GM19395 (cell line): ENCODE data around the gene STXBP6.

Experiments
- ATAC-seq: cut with Tn5 transposase; IDR thresholded peaks from one replicate; pipeline ENCODE4 v1.9.1; 2021; ENCODE audit warnings: mild to moderate bottlenecking, moderate library complexity; ENCODE audit not compliant: unreplicated experiment

The STXBP6 gene

DNA sequence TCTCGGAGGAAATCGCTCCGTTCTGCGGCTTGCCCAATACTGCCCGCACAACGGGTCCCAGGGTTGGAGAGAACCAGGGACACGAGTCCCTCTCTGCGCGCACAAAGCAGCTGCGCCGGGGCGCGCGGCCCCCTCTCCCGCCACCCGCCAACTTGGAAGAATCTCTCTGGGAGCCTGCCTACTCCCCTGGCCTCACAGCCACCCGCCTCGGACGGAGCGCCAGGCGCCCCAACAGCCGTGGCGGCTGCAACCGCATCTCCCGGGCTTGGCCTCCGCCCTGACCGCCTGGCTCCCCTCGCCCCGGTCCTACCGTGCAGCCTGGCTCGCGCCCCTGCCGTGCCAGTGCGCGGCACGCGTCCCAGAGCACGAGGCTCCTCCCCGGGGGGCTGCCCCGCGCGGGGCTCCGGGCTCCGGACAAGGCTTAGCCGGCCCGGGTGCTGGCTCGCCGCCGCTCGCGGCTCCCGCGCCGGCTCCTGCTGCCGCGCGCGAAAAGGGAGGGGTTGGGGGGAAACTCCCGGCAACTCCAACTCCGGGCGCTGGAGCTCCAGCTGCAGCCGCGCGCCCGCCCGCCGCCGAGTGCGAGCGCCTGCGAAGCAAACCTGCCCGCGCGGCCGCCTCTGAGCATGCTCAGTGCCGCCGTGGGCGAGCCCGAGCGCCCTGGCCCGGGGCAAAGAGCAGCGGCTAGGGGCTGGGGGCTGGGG, at the start of gene STXBP6:
Gene STXBP6, minus strand, starts transcription at position 580 of the 701 bp plus-strand sequence. CDS start 75,329 bp downstream, outside the sequence.
- no peak for ATAC-seq

DNA sequence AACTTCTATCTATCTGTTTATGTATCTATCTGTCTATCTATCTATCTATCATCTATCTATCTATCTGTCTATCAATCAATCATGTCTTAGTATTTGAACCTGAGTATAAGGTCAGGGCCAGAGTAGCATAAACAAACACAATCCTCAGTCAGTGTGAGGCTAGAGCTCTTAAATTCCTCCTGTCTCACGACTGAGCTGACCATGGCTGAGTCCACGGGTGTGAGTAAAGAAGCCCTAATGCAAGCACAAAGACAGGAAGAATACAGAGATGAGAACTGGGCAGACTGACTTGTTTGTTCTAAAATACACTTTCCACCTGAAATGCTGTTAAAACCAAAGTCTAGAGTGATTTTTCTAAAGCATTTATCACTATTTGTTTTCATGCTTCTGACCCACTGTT, 47.2 kb upstream of the STXBP6 start:
- no peak for ATAC-seq

DNA sequence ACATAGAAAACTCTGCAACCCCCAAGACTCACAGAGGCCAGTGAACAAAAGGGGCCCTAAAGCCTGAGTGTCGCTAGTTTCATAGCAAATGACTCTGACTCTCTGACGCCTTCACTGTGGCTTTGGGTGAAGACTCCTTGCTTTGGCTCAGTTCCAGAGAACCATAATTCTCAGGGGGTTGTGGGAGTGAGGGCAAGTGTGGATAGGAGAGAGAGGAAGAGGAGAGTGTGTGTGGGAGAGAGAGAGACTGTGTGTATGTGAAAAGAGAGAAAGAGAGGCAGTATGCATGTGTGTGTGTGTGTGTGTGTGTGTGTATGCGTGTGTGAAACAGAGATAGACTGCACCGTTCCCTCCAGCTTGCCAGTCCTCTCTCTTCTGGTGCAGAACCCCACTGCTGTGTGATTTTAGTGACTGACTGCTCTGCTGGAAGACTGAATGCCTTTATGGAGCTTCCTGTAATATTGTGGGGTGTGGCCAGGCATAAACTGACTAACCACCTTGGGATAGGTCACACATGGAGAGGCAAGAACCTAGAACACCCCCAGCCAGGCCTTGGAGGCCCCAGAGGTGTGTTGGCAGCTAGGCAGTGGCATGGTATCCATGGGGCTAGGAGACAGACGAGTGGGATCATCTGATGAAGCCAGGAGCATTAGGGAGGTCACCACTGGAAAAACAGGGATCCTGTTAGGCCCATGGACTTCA, 45.9 kb upstream of the STXBP6 start:
- ATAC-seq = no peak

DNA sequence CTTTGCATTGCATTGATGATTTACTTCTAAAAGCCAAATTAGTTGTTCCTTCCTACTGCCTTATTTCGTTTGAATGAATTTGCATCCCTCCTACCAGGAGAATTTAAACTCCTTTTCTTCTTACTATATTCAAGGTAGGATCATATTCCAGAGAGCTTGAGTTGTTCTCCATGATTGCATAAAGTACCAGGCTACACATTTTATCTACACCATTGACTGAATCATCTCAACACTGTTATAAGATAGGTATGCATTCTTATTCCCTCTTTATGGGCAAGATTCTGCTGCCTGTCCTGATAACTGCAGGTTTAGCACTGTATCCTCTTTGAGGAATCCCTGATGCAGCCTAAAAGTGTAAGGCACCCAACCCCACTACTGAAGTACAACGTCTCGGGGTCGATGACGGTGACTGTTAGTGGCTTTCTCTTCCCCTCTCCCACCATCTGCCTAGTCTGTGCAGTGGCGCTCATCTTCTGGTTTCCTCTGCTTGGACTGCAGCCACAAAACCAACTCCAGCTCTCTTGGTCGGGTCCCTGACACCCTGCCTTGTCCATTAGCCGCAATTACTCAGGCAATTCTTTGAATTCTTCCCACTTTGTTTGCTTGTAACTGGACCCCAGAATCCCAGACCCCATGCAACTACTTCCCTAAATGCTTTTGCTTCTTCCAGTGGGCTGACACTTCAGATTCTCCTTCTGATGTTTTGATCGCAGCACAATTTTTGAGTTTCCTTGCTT, 44.4 kb upstream of the STXBP6 start:
- no peak for ATAC-seq

DNA sequence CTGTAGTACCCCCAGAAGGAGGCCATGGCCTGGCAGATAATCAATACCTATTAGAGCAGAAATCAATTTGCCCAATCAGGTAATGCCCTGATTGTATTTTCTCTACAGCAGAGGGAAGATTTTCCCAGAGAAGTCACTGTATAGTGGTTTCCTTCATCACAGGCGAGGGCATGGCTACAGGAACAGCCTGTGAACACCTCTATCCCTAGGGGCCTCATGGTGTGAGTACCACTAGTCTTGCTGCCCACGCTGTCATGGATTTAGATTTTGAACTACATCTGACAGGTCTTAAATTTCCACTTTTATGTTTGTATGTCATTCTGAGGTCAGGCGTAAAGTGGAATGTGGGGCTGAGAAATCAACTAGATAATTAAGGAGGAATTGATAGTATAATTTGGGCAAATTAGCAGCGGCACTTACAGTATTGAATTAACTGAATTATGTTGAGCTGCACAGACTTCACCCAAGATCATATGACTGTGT, 42.4 kb upstream of the STXBP6 start:
- no peak for ATAC-seq

DNA sequence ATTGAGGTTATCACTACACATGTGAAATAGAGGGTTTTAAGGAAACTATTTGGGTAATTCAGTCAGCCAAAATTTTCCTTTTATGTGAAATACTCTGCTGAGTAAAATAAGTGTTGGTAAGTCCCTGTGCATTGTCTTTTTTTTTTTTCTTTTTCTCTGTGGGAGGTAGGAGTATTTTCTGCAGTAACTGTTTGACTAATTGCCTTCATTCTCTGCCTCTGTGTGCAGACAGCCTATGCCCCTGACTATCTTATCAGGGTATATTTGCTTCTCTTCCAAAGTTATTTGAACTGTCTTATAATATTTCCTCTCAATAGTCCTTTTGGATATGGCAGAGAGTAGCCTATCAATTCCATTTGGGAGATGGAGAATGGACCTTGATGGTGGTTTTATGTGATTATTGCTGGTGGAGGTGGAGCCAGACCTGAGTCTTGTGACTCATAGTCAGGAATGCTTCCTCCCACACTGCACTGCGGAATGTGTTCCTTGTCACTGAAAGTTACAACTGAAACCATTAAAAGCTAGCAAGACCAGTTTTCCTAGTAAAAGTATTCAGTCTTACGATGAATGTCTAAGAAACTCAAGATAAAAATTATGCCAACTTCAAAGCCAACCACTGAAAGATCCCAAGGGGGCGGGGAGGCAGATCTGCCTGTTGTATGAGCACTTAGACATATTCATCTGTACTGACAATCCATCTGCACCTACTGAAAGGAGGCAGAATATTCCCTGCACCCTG, 40.9 kb upstream of the STXBP6 start:
- ATAC-seq = no peak

DNA sequence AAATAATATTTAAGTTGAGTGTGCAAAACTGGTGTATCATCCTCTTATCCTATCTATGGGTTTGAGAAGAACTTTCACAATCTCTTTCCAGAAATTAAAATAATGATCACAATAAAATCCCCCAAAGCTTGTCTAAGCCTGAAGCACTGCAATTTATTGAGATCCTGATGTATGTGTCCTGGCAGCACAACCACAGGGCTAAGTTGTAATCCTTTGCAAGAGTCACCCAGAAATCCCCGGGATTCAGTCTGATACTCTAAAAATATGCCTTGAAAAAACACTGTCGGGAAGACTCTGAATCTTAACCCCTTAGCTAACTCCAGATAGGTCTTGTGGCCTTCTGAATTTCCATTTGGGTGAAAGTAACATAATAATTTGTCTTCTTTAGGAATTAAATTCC, 40.3 kb upstream of the STXBP6 start:
- no peak for ATAC-seq

DNA sequence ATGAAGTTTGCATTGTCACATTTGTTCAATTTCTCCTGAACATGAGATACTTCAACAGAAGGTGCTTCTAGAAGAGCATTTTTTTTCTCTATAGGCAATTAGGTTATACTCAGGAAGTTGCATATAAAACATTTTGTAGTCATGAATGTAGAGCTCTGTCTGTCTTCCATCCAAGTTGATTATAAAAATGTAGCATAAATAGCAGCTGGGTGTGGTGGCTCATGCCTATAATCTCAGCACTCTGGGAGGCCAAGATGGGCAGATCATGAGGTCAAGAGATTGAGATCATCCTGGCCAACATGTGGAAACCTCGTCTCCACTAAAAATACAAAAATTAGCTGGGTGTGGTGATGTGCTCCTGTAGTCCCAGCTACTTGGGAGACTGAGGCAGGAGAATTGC, 39.5 kb upstream of the STXBP6 start:
- no peak for ATAC-seq

DNA sequence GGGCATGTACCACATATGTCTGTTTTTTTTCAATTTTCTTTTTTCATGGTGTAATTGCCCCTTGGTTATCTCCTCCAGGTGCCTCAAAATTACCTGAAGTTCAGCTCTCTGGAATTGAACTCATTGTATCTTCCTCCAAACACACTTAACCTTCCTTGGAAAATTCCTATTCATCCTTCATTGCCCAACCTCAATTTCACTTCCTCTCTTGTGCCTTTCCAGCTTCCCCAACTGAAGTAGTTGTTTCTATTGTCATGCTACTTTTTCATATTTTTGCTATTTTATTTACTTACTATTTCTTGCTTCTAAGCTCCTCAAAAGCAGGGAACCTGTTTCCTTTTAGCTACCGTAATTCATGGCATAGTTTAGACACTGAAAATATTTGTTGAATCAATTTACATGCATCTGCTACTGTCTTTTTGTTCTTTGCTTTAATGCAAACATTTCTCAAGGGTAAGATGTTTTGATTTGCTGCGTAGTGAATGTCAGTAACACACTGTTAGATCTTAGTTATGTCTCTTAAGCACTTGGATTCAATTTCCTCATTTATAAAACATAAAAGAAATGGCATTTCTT, 37.0 kb upstream of the STXBP6 start:
- ATAC-seq = no peak

DNA sequence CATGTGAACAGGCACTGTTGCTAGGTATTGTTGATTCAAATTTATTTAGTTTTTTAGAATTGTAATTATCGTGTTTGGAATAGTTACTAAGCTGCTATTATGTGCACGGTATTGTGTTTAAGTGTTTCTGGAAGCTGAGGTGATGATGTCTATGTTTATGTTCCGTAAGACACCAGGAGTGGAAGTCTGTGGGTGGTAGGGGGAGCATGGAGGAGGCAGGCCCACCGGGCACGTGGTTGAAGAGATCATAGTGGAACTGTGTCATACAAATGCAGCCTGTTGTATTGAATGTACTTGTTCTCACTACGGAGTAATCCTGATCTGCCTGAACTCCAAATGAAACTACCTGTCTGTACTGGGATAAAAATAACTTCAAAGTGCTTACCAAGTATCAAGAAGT, 36.1 kb upstream of the STXBP6 start:
- no peak for ATAC-seq

DNA sequence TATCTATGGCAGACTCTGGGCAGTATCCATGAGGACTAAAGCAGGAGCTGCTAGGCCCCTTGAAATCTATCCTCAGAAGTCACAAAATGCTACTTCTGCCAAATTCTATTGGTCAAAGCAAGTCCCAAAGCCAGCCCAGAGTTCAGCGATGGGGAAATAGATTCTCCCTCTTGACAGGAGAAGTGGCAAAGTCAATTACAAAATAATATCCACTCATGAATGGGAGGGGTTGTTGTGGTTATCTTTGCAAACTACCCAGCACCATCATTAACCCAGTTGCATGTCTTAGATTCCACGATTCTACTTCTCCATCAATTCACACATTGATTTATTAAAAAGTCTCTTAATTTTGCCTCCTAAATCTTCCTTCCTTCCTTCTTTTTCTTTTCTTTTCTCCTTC, 30.7 kb upstream of the STXBP6 start:
- no peak for ATAC-seq

DNA sequence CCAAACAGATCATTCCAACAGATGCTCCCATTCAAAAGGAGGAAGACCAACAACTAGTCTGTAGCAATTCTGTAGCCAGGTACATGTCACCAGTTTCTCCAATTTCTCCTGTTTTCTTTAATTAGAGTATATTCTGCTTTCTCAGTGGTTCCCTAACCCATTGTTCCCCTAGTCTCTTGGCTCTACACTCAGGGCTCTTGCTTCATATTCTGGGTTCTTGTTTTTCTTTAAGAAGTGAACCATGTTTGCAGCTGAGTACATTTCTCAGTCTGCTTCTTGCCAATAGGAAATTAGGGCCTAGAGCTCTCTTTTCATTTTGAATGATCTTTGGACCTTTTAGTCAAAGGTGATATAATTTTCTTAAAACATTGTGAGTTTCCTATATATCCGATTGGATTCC, 29.4 kb upstream of the STXBP6 start:
- no peak for ATAC-seq

DNA sequence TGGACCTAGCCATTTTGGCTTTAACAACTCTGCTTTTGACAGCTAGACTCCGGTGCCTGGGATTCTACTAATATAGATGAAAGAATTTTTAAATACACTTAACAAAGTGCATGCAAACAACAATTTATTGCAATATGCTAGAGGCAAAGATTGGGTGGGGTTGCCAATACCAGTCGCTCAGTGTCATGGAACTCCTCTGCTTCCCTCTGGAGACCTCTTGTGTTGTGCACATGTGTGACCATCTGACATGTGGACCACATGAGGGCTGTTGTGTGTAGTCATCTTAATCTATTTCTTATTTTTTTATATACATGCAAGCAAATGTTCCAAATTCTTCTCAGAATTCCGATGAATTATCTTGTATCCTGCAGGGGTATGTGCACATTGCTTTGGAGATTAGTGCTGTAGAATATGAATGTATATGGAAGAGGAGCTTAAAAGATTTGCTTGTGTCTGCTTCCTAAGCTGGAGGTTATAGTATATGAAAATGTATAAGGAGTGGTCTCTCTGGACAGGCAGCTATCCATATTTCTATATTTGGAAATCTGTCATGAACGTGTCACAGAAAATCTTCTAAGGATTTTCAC, 24.2 kb upstream of the STXBP6 start:
- ATAC-seq = no peak

DNA sequence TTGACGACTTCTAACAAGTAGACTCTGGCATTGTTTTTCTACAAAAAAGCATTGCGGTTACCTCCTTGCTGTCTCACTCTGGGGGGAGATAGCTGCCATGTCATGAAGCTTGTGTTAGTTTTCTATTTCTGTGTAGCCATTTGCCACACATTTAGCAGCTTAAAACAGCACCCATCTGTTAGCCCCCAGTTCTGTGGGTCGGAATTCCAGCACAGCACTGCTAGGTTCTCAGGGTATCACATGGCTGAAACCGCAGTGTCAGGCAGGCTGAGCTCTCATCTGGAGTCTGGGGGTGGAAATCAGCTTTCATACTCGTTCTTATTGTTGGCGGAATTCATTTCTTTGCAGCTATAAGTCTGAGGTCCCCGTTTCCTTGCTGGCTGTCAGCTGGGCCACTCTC, 19.9 kb upstream of the STXBP6 start:
- ATAC-seq = no peak

DNA sequence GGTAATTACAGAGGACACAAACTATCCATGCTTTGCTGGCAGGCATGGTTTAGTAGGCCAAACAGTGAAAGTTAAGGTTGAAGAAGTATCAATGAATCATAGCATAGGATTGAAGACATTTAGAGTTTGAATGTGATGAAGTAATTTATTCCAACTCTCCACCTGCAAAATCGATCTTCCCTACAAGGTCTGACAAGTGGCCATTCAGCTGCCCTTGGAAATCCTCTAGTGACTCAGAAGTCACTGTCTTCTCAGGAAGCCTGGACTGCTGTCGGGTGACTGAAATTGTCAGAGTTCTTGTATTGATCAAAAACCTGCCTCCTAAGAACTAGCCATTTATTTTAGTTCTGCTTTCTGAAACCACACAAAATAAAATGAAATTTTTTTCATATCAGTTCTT, 17.7 kb upstream of the STXBP6 start:
- ATAC-seq = no peak

DNA sequence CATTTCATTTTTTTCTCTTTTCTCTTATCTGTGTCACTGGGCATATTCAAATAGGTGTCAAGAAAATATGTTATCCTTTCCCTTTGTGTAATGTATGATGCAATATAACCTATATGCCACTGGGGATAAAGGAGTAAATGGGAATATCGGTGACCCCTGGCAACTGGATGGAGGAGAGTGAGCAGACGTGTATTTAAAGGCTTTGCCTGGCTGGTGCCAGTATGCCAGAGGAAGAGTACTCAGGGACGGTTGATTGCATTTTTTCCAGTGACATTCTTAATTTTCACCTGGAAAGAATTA, 12.0 kb upstream of the STXBP6 start:
- ATAC-seq = no peak

DNA sequence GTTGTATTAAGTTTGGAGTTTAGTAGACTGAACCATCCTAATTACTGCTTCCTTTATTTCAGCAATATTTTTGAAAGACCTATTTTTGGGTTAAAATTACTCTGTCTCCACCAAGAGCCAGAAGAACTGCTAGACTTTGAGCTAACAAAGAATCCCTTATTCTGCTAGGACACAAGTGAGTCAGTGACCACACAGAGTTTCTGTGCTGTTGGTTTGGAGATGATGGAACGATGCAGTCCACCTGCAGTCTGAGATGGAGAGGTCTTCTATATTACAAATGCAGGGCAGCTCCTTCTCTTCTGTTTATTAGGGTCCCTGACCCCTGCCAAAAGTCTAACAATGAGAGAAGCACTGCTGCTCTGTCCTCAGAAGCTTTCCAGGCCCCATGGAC, 6.7 kb upstream of the STXBP6 start:
- peak; percentile 53 for ATAC-seq

DNA sequence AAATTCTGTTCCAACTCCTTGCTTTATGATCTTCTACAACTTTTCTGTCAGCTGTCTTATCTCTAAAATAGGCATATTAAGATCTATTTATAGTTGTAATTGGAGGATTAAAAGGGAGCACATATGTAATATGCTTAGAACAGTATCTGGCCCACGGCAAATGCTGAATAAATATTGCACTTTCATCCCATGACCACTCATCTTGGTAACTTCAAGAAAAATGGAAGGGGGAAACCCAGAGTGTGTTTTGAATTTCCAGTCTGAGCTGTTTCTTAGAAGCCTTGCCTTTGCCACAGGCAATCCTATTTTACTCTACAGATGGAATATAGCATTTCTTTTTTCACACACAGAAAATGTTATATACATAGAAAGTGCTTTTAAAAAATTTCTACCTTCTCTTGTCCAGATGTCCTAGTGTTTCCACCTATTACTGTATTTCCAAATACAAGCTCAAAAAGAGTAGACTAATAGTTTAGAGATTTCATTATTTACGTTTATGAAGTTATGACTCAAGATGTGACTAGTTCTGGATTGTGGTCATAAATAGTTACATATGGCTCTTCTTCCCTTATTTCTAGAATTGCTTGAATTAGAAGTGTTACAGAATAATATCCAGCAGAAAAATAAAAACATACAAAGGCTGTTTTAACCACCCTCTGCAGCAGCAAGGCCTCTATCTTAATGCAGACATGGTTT, 6.2 kb upstream of the STXBP6 start:
- ATAC-seq = peak; percentile 58

DNA sequence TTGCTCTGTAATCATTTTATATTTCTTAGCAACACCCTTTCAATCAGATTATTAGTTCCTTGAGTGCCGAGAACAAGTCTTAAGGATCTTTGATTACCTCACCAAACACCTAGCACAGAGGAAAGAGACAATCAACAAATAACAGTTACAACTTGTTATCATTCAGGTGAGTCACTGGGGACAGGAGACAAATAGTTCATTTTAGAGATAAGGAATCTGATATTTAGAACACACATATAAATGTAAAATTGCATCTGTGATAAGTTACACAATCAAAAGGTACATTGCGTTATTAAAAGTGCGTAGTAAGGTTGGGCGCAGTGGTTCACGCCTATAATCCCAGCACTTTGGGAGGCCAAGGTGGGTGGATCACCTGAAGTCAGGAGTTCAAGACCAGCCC, 5.1 kb upstream of the STXBP6 start:
- no peak for ATAC-seq

DNA sequence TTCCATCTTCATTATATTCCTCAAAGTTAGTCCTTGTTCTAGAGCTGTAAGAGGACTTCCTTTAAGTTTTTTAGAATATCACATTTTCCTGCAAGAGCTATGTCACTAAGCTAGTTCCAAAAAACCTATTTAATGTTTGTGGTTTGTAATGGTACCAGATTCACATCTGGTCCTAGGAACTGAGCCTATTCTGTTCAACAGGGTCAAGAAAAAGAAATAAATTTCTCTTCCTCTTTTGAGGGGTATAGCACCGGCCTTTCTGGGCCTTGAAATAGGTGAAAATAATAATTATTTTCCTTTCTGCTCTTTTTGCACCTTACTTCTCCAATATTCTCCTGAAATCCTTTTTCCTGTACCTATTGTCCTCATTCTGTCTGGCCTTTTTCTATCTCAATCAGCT, 3.6 kb upstream of the STXBP6 start:
- no peak for ATAC-seq
